Stromal cell of bone marrow (primary cell): ENCODE results near the gene SLC12A9.
"Not testable (repeated sequence)": the region's sequence is repeated elsewhere in the genome, so short reads cannot be mapped to it uniquely, and the experiment has no call there.

Experiments used
- DNase-seq: peaks from one replicate; pipeline ENCODE4 v3.0.0-alpha.2; 2012; ENCODE audit warnings: low read depth

Gene SLC12A9

DNA sequence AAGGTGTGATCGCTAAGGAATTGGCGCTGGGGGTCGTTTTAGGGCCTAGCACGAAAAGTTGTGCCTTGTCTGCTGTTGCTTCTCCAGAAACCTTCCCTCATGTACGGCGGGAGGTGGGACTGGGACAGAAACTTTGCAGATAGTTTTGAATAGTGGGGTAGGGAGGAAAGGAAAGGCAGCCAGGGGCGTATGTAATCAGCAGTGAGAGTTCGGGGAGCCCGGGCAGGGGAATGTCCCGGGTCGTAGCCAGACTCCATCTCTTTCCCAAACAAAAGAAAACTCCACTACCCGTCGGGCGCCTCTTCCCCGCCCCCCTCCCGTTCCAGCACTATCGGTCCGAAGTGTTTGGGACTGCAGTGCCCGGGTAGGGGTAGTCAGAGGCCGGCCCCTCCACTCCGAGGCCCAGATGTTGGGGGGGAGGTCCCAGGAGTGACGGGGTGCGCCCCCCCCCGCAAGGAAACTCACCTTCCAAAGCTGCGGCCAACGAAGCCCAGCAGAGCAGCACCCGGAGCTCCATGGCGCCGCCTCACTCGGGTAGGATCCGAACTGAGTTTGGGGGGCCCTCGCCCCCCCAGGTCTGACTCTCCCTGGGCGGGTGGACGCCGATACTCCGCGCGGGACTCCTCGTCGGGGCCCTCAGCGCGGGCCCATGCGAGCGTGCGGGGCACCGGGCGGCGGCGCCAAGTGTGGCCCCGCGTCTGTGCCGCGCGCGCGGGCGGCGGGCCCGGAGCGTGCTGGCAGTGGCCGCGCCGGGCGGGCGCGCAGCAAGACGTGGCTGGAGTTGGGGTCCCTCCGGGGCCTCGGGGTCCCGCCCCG lies 25.8 kb upstream of the SLC12A9 start:
- DNase-seq, result no peak

DNA sequence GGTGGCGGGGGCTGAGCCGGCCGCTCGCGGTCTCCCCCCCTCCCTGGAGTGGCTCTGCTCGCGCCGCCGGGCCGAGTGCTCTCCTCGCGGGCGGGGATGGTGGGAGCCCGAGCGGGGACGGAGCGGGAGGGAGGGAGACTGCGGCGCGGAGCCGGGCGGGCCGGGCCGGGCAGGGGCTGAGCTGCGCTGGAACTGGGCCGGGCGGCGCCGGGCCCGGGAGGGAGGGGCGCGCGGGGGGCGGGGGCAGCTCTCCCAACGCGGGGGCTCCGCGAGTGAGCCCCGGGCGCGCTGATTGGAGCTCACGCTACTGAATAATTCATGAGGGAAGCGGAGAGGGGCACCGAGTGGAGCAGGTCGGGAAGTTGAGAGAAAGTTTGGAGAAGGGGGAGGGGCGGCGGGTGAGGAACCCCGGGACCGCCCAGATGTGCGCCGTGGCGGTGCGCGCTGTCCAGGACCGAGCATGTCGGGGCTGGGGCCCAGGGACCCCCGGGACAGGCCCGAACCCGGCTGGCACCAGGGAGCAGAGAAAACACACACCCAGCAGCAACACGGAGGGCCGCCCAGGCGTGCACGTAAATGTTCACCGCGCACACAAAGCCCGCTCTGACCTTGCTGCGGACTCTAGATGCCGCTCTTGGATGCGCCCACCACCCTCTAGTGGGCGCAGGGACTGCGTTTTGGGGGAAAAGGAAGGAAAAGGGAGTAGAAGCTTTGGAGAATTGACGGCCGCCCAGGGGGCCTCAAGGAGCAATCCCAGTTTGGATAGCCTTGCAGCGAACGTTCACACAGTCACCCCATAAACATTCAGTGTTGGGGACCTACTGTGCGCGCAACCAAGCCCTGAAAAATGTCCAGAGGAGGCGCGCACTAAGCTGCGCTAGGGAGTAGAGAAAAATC lies 24.9 kb upstream of the SLC12A9 start, which contains the start of gene EPHB4:
Gene EPHB4, minus strand, starts transcription at position 194 of the 897 bp plus-strand sequence. CDS start 493 bp downstream, outside the sequence.
- DNase-seq, result peak; percentile 76

DNA sequence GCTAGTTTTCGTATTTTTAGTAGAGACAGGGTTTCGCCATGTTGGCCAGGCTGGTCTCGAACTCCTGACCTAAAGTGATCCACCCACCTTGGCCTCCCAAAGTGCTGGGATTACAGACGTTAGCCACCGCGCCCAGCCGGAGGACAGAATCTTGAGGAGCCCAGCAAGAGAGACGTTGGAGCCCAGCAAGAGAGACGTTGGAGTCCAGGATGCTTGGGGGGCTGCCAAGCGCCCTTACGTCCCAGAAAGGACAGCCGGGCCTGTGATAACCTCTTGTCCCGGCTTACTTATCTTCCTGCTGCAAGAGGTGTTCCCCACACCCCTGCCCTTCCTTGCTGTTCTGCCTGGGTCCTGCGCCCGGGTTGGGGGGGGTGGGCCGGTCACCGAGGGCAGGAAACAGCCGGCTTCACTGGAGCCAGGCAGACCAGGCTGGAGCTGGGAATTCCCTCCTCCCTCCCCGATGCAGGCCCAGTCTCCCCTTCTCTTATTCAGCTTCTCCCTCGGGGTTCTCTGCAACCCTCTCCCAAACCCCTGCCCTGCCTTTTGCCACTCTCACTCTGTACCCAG lies 23.3 kb upstream of the SLC12A9 start:
- DNase-seq, result no peak

DNA sequence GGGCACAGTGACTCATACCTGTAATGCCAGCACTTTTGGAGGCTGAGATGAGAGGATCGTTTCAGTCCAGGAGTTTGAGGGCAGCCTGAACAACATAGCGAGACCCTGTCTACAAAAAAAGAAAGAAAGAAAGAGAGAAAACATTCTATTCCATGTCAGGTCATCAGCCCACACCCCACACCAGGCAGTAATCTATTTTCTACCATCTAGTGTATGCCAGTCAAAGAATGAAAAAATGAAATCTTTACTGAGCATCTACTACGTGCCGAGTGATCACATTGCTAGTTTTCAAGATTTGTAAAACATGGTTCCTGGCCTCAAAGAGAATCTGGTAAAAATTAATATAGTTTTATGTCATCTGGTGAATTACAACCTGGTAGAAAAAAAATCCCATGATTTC lies 22.1 kb upstream of the SLC12A9 start:
- no peak for DNase-seq

DNA sequence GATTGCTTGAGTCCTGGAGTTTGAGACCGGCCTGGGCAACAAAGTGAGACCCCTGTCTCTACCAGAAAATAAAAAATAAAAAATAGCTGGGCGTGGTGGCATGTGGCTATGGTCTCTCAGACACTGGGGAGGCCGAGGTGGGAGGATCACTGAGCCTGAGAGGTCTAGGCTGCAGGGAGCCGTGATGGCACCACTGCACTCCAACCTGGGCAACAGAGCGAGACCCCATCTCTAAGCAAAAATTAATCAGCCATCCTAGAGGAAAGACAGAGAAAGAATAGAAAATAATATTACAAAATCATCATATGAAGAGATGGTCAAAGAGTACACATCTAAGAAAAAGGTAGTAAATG lies 20.3 kb upstream of the SLC12A9 start:
- DNase-seq, result no peak

DNA sequence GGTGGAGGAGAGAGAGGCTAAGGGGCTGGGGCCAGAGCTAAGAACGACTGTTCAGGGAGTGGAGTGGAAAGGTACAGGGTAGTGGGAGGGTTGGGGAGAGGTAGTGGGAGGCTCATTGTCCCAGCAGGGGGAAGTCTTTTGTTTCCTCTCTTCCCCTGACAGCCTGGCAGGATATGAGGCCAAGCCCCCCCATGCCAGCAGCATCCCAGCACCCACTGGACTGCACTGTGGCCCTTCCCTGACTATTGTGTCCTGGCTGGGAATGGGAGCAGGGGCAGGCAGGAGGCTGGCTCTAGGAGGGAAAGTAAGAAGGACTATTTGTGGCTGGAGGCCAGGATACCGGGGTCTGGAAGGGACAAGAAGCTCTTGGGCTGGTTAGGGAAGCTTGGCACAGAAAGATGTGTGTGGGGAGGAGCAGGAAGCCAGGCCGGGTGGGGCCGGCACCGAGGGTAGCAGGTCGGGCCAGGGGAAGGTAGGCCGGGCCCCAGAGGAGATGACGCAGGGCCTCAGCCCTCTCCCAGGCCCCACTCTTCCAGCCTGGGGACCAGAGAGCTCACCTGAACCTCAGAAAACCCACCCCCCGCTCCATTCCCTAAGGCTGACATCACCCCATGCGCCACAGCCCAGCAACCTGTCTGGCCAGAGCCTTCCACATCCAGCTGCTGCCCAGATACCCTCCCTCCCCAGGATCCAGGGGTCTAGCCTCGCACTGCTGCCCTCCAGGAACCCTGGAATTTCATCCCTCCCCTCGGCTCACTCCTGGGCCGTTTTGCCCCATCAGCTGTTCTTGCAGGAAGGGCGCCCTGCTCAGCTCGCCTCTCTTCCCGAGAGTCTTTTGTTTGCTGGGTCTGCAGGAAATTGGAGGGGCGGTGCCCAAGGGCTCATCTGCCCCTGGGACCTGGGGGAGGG lies 16.4 kb upstream of the SLC12A9 start:
- DNase-seq, result no peak

DNA sequence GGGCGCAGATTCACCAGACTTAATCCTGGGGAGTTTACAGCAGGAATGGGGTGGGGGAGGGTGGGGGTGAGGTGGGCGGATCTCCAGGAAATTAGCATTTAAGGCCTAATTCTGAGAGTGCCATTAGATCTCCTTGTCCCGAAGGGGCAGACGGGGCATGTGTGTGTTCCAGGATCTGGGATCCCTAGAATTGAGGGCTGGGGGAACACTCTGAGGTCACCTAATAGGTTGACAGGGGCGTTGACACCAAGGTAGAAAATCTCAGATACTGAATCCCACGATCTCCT lies 15.8 kb upstream of the SLC12A9 start:
- DNase-seq, result no peak

DNA sequence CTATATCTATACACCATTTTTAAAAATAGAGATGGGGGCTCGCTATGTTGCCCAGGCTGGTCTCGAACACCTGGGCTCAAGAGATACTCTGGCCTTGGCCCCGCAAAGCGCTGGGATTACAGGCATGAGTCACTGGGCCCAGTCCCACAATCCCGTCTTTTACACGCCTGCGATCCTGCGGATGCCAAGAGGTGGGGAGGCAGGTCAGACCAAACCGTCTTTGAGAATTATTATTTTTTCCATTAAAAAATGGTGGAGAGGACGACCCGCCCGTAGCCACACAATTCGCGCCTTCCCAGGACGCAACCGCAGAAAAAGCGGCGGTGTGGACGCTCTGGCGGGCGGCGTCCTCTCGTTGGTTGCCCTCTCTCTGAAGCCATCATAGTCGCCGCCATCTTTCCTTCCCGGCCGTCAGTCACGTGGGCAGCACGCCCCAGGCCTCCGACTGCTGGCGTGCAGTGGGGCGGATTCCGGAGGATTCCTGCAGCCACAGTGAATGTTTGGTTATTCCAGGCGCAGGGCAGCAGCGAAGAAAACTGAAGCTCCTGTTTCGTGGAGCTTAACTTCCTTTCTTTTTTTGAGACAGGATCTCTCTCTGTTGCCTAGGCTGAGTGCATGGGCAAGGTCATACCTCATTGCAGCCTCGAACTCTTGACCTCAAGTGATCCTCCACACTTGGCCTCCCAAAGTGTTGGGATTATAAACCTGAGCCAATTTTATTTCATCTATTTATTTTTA lies 15.2 kb upstream of the SLC12A9 start:
- peak; percentile 82 for DNase-seq

DNA sequence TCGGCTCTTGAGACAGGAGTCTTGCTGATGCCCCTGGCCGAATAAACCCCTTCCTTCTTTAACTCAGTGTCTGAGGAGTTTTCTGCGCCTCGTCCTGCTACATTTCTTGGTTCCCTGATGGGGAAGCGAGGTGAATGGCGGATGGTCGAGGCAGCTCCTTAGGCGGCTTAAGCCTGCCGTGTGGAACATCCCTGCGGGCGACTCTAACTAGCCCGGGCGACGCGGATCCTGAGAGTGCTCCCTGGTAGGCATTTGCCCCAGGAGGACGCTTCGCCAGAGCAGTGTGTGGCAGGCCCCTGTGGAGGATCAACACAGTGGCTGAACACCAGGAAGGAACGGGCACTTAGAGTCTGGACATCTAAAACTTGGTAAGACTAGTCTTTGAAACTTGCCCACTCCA lies 13.2 kb upstream of the SLC12A9 start:
- DNase-seq, result no peak

DNA sequence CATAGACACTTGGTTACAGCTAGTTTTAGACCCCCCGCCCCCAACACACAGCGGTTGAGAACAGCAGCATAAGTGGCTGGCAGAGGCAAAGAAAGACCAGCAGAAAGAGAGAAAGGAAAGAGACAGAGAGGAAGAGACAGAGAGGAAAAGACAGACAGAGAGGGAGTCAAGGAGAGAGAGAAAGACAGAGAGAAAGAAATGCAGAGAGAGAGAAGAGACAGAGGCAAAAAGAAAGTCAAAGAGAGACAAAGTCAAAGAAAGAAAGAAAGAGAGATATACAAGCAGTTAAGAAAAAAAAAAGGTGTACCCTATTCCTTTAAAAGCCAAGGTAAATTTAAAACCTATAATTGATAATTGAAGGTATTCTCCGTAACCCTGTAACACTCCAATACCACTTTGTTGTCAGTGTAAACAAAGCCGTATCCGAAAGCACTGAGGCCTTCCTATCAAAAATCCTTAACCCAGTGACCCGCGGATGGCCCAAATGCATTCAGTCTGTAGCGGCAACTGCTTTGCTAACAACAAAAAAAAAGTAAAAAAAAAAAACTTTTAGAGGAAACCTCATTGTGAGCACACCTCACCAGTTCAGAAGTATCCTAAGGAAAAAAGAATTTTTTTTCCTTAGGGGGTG lies 11.9 kb upstream of the SLC12A9 start:
- no peak for DNase-seq

DNA sequence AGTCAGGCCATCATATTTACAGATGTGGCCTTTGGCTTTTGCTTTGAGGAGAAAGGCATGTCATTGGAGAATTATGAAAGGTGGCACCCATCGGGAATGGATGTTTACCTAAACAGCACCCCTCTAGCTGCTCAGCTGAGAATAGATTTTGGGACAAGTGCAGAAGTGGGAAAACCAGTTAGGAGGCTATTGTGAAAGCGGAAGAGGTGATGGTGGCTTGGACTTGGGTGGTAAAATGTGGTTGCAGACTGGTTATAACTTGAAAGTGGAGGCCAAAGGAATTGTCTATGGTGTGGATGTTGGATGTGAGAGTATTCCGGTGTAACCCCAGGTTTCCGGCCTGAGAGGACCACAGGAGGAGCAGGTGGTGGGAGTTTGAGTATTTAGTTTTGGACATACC lies 5.2 kb upstream of the SLC12A9 start:
- no peak for DNase-seq

DNA sequence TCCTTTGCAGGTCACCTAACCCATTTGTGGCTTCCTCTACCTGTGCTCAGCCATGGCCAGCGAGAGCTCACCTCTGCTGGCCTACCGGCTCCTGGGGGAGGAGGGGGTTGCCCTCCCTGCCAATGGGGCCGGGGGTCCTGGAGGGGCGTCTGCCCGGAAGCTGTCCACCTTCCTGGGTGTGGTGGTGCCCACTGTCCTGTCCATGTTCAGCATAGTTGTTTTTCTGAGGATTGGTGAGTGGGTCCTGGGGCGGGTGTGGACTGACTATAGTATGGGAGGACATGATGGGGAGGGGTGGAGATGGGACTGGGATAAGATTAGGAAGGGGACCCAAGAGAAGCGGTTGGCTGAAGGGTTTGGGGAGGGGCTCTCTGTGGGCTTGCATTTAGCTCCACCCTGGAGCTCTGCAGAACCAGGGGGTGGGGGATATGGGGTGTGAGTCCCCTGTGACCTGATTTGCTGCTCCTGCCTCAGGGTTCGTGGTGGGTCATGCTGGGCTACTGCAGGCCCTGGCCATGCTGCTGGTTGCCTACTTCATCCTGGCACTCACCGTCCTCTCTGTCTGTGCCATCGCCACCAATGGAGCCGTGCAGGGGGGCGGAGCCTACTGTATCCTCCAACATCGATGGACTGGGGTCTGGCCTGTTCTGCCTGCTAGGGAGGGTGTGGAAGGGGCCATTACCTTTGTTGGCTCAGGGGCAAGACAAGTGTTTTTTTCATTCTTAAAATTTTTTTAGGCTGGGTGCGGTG lies 1.8 kb downstream of the SLC12A9 start:
- DNase-seq, result no peak

DNA sequence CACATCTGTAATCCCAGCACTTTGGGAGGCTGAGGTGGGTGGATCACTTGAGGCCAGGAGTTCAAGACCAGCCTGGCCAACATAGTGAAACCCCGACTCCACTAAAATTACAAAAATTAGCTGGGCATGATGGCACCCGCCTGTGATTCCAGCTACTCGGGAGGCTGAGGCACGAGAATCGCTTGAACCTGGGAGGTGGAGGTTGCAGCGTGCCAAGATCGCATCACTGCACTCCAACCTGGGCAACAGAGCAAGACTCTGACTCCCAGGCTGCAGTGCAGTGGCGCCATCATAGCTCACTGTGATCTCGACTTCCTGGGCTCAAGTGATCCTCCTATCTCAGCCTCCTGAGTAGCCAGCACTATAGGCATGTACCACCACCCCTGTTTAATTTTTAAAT lies 2.4 kb downstream of the SLC12A9 start:
- not testable (repeated sequence) for DNase-seq

DNA sequence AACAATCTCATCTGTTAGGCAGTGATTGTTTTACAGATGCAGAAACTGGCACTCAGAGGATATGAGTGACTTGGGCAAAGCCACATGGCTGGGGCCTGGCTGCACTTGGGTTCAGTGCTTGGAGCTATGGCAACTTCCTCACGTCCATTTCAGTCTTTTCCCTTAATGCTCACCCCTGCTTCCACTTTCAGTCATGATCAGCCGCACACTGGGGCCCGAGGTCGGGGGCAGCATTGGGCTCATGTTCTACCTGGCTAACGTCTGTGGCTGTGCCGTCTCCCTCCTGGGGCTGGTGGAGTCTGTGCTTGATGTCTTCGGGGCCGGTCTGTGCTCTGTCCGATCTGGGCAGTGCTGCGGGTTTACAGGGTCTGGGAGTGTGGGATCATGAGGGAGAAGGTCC lies 3.0 kb downstream of the SLC12A9 start:
- DNase-seq, result no peak

DNA sequence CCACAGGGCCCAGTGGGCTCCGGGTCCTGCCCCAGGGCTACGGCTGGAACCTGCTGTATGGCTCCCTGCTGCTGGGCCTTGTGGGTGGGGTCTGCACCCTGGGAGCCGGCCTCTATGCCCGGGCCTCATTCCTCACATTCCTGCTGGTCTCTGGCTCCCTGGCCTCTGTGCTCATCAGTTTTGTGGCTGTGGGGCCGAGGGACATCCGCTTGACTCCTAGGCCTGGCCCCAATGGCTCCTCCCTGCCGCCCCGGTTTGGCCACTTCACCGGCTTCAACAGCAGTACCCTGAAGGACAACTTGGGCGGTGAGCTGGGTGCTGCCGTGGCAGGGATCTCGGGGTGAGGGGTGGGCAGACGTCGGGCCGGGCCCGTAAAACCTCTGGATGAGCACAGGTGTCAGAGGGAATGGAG lies 4.4 kb downstream of the SLC12A9 start:
- no peak for DNase-seq

DNA sequence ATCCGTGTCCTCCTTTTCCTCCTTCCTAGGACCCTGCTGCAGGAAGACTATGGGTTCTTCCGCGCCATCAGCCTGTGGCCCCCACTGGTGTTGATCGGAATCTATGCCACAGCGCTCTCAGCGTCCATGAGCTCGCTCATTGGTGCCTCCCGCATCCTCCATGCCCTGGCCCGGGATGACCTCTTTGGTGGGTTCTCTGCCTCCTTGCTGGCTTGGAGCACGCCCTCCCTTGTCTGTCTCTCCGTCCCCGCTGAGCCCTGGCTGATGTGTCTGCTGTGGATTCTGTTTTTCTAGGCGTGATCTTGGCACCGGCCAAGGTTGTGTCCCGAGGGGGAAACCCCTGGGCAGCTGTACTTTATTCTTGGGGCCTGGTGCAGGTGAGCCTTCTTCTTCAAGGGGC lies 7.3 kb downstream of the SLC12A9 start:
- DNase-seq, result no peak

DNA sequence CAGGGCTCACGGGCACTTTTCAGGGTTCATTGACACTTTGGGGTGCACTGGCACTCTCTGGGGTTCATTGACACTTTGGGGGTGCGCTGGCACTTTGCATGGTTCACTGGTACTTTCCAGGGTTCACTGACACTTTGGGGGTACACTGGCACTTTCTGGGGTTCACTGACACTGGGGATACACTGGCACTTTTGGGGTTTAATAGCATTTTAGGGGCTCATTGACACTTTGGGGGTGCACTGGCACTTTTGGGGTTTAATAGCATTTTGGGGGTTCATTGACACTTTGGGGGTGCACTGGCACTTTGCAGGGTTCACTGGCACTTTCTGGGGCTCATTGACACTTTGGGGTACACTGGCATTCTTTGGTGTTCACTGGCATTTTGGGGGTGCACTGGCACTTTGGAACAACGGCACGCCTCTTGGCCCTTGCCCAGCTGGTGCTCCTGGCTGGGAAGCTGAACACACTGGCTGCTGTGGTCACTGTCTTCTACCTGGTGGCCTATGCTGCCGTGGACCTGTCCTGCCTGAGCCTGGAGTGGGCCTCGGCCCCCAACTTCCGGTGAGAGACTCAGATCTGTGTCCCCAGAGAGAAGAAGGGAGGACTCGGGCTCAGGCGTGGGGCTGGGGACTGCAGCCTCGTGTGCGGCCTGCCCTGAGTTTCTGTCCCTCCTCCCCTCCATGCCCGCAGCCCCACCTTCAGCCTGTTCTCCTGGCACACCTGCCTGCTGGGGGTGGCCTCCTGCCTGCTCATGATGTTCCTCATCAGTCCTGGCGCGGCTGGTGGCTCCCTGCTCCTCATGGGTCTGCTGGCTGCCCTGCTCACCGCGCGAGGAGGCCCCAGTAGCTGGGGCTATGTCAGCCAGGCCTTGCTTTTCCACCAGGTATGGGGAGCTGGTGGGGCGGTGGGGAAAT lies 8.4 kb downstream of the SLC12A9 start:
- DNase-seq, result no peak

DNA sequence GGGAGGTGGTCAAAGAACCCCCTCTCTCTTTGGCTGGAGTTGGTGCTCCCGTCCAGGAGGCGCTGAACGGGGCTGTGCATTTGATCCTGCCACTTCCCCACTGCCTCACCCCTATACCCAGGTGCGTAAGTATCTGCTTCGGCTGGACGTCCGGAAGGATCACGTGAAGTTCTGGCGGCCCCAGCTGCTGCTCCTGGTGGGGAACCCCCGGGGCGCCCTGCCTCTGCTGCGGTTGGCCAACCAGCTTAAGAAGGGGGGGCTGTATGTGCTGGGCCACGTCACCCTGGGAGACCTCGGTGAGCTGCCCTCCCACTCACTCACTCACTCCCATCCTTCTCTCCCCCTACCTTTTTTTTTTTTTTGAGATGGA lies 9.1 kb downstream of the SLC12A9 start:
- no peak for DNase-seq

DNA sequence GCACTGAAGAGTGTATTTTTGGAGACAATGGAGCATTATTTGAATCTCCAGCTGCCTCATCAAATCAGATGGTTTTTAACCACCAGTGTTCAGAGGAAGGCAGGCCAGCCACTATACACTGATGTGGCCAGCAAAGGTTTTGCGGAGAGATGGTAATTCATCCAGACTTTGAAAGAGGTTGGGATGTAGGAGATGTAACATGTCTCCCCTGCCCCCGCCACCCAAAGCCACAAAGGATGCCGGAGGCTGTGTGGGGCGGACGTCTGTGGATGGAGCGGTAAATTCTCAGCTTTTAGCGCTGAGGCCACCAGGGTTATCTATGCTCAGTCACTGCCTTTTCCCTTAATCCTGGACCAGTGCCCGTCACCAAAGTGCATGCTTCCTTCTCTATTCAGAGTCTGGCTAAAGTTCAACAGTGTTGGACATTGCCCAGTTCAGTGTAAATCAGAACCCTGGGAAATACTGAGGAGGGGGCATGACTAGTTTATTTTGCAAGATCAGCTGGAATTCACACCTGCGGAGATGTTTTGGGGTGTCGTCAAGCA lies 11.0 kb downstream of the SLC12A9 start:
- no peak for DNase-seq
